Right cardiac atrium (tissue), 5 donors: ENCODE results near the gene CEP78. TPM values are rescaled to one million over a fixed set of nuclear protein-coding genes. Genes with fewer than 3 reads are reported as not detected.

Experiments used
- ATAC-seq, 2 donors: fragments of 200-7000 bp; cut with Tn5 transposase; one replicate each; pipeline versions ENCODE4 v1.8.0 to v1.9.1; 2020; ENCODE audit warnings: moderate library complexity in 2 of 2, mild to moderate bottlenecking in 1 of 2
- DNase-seq, 3 donors: peaks; one replicate each; pipeline ENCODE4 v3.0.0-alpha.2; 2020
- H3K27ac ChIP-seq: one replicate; pipeline ENCODE4 v1.5.1; 2013; ENCODE audit warnings: mild to moderate bottlenecking, low read length, control low read depth, moderate library complexity
- H3K27me3 ChIP-seq: one replicate; pipeline ENCODE4 v1.6.1; 2013; ENCODE audit not compliant: control insufficient read depth, insufficient read depth
- H3K4me1 ChIP-seq: one replicate; pipeline ENCODE4 v1.6.1; 2013; ENCODE audit warnings: low read length; ENCODE audit not compliant: control insufficient read depth, insufficient read depth
- H3K4me3 ChIP-seq: one replicate; pipeline ENCODE4 v1.5.1; 2013; ENCODE audit warnings: low read length, control low read depth
- H3K9me3 ChIP-seq: one replicate; pipeline ENCODE4 v1.6.1; 2013; ENCODE audit warnings: low read length; ENCODE audit not compliant: control insufficient read depth
- WGBS: extraction: QIAGEN DNeasy Blood & Tissue Kit; methylation state at CpG from one replicate; pipeline ENCODE4 v1.1.7; 2013; 5-methylcytosine and 5-hydroxymethylcytosine counted together
- intact Hi-C, 4 donors: fragments of 100-400 bp; cut with DNase I; formaldehyde crosslinking; loops; one replicate each; pipeline versions ENCODE4 v1.11.0 to v1.14.0; 2022 to 2023
- polyA plus RNA-seq: library from polyadenylated mRNA; stranded (reverse); fragments of 200-250 nt; gene quantifications from one replicate; pipeline ENCODE4 v1.2.3, GENCODE V29; 2013
- total RNA-seq, 4 donors: library from RNA; stranded (reverse); fragmentation: NEBNext Ultra II Directional; extraction: Animal tissue kit (Norgen Biotek cat#: 25700); gene quantifications; one replicate each; pipeline ENCODE4 v1.2.1, GENCODE V29; 2021
- donor health status: healthy with polysubstance abuse.
- donor health status: DM: no; HTN: yes; CAD: no.
- donor health status: DM: no; HTN: no; CAD: no.
- donor health status: DM: no; HTN: yes; CAD: no; lungs with severe emphysema.
- donor health status: DM: yes; HTN: yes; CAD: no.

CEP78 gene
- total and polyA plus RNA-seq, 5 donors = 2.9 to 6.9 (median 4.5) TPM

DNA sequence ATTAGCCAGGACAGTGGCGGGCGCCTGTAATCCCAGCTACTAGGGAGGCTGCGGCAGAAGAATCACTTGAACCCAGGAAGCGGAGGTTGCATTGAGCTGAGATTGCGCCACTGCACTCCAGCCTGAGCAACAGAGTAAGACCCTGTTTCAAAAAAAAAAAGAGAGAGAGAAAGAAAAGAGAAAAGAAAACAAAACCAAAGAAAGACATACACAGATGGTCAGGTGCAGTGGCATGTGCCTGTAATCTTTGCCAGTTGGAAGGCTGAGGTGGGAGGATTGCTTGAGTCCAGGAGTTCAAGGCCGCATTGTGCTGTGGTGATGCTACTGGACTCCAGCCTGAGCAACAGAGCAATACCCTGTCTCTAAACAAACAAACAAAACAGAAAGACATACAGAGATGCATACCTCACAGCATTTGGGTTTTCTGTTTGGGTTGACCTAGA, 51.1 kb downstream of the CEP78 start:
- H3K4me1 ChIP-seq = no peaks in the 10 kb centered on the region
- H3K27me3 ChIP-seq = no peaks in the 10 kb centered on the region
- no peak for DNase-seq
- no peak for ATAC-seq
- H3K4me3 ChIP-seq = no peak overlapping the region
- 94% methylated on average over 6 of the region's 6 CpGs for WGBS
- no peaks in the 10 kb centered on the region for H3K9me3 ChIP-seq
- H3K27ac ChIP-seq = no peak overlapping the region
- intact Hi-C loops = no loop called here

DNA sequence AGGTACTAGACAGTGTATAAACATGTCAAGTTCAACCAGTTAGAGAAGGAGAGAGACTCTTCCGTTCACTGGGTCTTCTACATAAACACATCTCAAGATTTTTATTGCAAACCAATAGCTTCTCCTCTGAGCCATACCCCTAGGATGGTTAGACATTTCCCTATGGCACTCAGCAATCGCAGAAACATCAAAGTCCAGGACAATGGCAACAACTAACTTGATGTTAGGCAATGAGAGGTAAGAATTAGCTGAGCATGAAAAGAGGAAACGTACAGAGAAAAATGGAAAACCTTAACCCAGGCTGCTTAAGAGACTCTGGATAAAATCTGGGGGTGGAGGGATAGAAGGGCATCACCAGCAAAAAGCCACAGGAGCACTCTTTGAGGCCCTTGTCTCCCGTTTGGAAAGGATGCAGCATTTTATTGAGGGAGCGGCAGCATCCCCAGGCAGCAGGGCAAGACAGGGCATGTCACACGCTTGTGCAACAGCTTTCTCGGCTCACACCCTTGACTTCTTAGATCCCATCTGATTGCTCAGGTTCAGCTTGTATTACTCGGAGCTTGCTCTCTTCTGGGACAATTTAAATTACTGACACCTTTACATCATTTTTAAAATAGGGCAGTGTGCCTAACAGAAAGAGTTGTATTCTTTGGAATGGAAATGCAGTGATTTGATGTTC, 52.5 kb downstream of the CEP78 start:
- intact Hi-C loops = no loop called here
- H3K4me1 ChIP-seq = no peaks in the 10 kb centered on the region
- H3K4me3 ChIP-seq = no peak overlapping the region
- no peak overlapping the region for H3K27ac ChIP-seq
- DNase-seq = no peak
- no peak for ATAC-seq
- WGBS = 84% methylated on average over 8 of the region's 8 CpGs
- no peaks in the 10 kb centered on the region for H3K27me3 ChIP-seq
- no peaks in the 10 kb centered on the region for H3K9me3 ChIP-seq

DNA sequence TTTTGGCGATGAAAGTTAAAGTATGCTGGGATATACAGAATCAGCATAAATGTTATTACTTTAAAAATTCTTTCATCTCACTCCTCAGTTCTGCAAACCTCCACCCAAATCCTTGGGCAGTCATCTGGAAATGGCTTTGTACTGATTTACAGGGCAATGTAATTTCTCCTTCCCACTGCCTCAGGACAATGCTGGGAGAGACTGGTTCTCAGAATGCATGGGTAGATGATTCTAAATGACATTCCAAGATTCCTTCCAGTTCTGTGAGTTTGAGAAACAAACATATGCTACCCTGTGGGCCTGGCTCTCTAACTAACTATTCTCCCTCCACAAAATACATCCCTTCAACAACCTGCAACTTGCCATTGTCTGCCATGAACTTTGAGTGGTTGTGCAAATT, 53.6 kb downstream of the CEP78 start:
- no peak for DNase-seq
- Histone ChIP-seq H3K4me3 (no peak overlapping the region), H3K4me1 (no peaks in the 10 kb centered on the region), H3K9me3 (no peaks in the 10 kb centered on the region), H3K27ac (no peak overlapping the region), H3K27me3 (no peaks in the 10 kb centered on the region)
- WGBS = 100% methylated on average over 1 of the region's 1 CpG
- no peak for ATAC-seq
- intact Hi-C loops = no loop called here

- Histone ChIP-seq H3K9me3 (no peaks in the 10 kb centered on the region), H3K4me1 (no peaks in the 10 kb centered on the region), H3K27me3 (no peaks in the 10 kb centered on the region), H3K4me3 (no peak overlapping the region), H3K27ac (no peak overlapping the region)
- ATAC-seq = no peak
- 69% methylated on average over 8 of the region's 8 CpGs for WGBS
- no peak for DNase-seq
- intact Hi-C loops = no loop called here
These were observed 55.5 kb downstream of the CEP78 start for GRCh38 chr9:78291240-78291925.

- Histone ChIP-seq H3K27me3 (no peaks in the 10 kb centered on the region), H3K4me3 (no peak overlapping the region), H3K27ac (no peak overlapping the region), H3K4me1 (no peaks in the 10 kb centered on the region), H3K9me3 (no peaks in the 10 kb centered on the region)
- 32% methylated on average over 6 of the region's 6 CpGs for WGBS
- ATAC-seq (no peak), DNase-seq (no peak)
- intact Hi-C loops = no loop called here
These were observed 56.2 kb downstream of the CEP78 start for GRCh38 chr9:78292026-78292425.

- DNase-seq = no peak
- Histone ChIP-seq H3K27ac (no peak overlapping the region), H3K4me3 (no peak overlapping the region), H3K4me1 (no peaks in the 10 kb centered on the region), H3K27me3 (no peaks in the 10 kb centered on the region), H3K9me3 (no peaks in the 10 kb centered on the region)
- intact Hi-C loops = no loop called here
- no peak for ATAC-seq
- WGBS = 94% methylated on average over 9 of the region's 9 CpGs
These were observed 57.0 kb downstream of the CEP78 start for GRCh38 chr9:78292716-78293497.

DNA sequence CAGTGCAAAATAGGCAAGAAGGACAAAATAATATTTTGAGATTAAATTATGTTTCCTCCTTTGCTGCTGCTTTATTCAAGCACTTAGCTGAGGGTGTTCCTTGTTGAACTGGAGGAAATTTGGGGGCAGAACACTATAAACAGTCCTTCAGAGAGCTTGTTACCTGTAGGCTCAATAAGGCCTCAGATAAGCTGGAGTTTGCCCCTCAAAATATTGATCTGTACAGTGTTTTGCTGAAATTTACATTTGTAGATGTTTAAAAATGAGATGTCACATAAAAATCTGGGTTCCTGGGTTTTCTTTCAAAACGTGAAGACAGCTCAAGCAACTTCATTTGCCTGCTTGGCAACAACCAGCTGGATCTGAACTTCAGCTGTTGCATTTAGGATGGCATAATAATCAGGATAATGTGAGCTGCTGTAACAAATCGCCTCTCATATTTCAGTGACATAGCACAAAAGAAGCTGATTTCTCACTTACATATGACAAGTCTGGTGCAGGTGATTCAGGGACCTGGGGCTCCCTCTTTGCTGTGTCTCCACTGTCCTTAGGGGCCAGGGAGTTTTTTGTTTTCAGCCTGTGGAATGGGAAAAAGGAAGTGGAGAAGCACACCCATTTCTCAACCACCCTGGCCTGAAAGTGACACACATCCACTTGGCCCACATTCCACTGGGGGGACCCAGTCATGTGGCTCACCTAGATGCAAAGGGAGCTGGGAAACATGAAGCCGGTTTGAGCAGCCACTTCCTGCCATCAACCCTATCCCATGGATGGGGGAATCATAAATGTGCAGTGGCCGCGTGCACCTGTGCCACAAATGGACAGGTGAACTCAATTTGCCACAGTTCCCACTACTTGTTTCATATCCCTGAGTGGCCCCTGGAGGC, 58.7 kb downstream of the CEP78 start:
- Histone ChIP-seq H3K27me3 (no peaks in the 10 kb centered on the region), H3K4me3 (no peak overlapping the region), H3K9me3 (no peaks in the 10 kb centered on the region), H3K4me1 (no peaks in the 10 kb centered on the region), H3K27ac (no peak overlapping the region)
- ATAC-seq (no peak), DNase-seq (no peak)
- WGBS = 88% methylated on average over 5 of the region's 5 CpGs
- intact Hi-C loops = no loop called here

DNA sequence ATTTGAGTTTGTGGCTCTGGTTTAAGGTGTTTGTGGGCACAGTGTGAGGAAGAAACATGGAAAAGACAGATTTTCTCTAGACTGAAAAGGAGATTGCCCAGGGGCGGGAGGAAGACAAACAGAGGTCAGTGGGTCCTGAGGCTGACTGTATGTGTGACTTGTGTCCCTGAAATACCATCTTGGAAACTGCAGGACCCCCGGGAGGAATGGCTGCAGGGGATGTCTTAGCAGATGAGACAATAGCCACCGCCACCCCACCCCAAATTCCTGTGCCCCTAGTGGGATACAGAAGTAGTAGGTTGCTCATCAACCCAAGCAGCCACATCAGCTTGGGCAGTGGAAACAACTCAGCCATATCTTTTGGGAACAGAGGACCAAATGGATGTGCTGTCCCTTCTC, 59.3 kb downstream of the CEP78 start:
- Histone ChIP-seq H3K27me3 (no peaks in the 10 kb centered on the region), H3K9me3 (no peaks in the 10 kb centered on the region), H3K4me3 (no peak overlapping the region), H3K27ac (no peak overlapping the region), H3K4me1 (no peaks in the 10 kb centered on the region)
- ATAC-seq (no peak), DNase-seq (no peak)
- intact Hi-C loops = no loop called here
- WGBS = 92% methylated on average over 3 of the region's 3 CpGs

- ATAC-seq (no peak), DNase-seq (no peak)
- Histone ChIP-seq H3K4me3 (no peak overlapping the region), H3K9me3 (no peaks in the 10 kb centered on the region), H3K27ac (no peak overlapping the region), H3K27me3 (no peaks in the 10 kb centered on the region), H3K4me1 (no peaks in the 10 kb centered on the region)
- 49% methylated on average over 6 of the region's 6 CpGs for WGBS
- intact Hi-C loops = no loop called here
These were observed 59.9 kb downstream of the CEP78 start for GRCh38 chr9:78295731-78296130.

- Histone ChIP-seq H3K9me3 (no peaks in the 10 kb centered on the region), H3K27me3 (no peaks in the 10 kb centered on the region), H3K27ac (no peak overlapping the region), H3K4me3 (peak overlapping the region; percentile 38), H3K4me1 (no peaks in the 10 kb centered on the region)
- intact Hi-C loops = no loop called here
- WGBS = 3% methylated on average over 32 of the region's 32 CpGs
- ATAC-seq = peak; percentile 35 to 56
- DNase-seq = peak; percentile 55 to 85 (median 84)
These were observed 60.5 kb downstream of the CEP78 start for GRCh38 chr9:78296201-78296892.
